GM12891 (cell line): Measurements from ENCODE around the gene SFTPD.

Experiments
- PAX5 ChIP-seq: IDR thresholded peaks from 2 replicates; pipeline ENCODE4 v1.6.1; 2011; ENCODE audit warnings: low read length, moderate library complexity, mild to moderate bottlenecking; ENCODE audit not compliant: insufficient read depth, severe bottlenecking
- POLR2A ChIP-seq: IDR thresholded peaks from 2 replicates; pipeline ENCODE4 v1.6.1; 2011; ENCODE audit warnings: low read depth, low read length, control low read depth
- POU2F2 ChIP-seq: IDR thresholded peaks from 2 replicates; pipeline ENCODE4 v1.6.1; 2011; ENCODE audit warnings: low read depth, mild to moderate bottlenecking, control low read depth, low read length, moderate library complexity

DNA sequence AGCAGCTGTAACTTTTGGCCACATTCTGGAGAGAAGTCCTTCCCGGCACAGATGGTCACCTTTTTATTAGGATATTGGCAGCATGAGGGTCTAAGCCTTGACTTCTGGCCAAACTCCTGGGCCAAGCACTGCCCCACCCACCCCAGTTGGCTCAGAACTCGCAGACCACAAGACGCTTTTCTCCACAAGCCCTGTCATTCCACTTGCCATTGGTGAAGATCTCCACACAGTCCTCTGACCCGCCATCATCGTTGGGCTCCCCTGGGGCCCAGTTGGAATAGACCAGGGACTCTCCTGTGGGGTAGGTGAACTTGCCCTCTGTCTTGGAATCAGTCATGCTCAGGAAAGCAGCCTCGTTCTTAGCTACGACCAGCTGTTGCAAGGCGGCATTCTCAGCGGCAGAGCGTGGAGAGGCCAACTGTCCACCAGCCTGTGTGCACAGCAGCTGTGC, 11.2 kb downstream of the SFTPD start:
- TF ChIP-seq PAX5: no peak
- TF ChIP-seq POLR2A: no peak
- no peak for TF ChIP-seq POU2F2
